Umbilical cord (tissue), 2 donors: ENCODE measurements around the gene EEF1AKMT2. TPM values are rescaled to one million over a fixed set of nuclear protein-coding genes. Genes with fewer than 3 reads are reported as not detected.

Experiments
- DNase-seq: peaks from one replicate; pipeline ENCODE4 v3.0.0-alpha.2; 2015; ENCODE audit warnings: low spot score
- total RNA-seq: library from RNA; depleted of rRNA; stranded (reverse); fragments of >200 nt; gene quantifications from one replicate; pipeline ENCODE4 v1.2.3, GENCODE V29; 2014; ENCODE audit warnings: low replicate concordance; ENCODE audit not compliant: insufficient read depth

The EEF1AKMT2 gene
- total RNA-seq, 1 donor from 2014 or later: 29.9 TPM

DNA sequence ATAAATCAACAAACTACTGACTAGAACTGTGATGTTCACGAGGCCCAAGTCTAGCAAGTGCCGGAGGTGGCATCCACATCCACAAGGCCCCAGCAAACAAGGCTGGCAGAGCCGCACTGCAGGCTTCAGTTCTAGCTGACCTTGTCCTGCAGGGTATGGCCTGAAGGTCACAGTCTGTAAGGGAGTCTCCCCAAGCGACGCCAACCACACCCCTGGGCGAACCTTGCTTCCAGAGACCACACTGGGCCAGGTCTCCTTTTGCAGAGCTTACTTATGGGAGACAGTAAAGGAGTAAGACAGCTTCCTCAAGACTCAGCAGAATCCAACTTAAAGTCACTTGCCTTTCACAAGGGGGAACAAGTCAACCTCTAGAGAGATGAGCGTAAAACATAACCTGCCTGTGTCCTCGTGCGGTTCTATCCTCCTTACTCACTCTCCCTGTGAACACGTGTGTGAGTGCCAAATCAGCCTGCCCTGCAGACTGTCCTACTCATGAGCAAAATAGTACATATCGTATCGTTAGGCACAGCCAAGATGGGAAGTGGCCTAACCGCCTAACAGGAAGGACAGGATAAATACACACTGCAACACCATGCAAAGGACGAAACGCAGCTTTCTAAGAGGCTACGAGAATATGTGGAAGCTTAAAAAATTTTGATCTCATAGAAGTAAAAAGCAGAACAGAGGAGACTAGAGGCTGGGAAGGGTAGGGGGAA is 70.2 kb downstream of the EEF1AKMT2 start:
- DNase-seq: no peak

DNA sequence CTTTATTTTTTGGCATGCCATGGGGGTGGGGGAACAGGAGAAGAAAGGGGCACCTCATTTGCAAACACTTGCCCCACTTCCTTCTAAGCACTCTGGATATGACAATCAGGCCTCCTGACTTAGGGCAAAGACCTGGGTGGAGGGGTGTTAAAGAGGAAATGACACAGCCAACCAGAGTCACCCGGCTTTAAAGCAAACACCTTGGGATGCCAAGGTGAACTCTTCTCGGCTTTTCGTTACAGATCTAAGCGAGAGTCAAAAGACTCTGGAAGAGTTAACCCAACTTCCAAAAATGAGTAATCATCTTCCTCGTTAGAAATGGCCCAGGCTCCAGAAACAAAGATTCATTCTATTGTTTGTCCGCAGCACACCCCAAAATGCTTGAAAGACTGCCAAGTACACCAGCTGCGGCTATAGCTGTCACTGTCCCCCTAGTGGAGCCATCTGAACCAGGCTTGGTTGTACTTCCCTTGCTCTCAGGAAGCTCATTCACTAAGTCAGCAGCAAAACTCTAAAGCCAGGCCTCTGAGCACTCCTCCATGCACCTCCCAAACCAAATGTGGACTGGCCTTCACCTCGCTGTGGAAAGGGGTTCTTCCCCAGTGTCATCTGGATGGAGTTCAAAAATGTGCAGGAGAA is 72.4 kb downstream of the EEF1AKMT2 start:
- peak; percentile 42 for DNase-seq

DNA sequence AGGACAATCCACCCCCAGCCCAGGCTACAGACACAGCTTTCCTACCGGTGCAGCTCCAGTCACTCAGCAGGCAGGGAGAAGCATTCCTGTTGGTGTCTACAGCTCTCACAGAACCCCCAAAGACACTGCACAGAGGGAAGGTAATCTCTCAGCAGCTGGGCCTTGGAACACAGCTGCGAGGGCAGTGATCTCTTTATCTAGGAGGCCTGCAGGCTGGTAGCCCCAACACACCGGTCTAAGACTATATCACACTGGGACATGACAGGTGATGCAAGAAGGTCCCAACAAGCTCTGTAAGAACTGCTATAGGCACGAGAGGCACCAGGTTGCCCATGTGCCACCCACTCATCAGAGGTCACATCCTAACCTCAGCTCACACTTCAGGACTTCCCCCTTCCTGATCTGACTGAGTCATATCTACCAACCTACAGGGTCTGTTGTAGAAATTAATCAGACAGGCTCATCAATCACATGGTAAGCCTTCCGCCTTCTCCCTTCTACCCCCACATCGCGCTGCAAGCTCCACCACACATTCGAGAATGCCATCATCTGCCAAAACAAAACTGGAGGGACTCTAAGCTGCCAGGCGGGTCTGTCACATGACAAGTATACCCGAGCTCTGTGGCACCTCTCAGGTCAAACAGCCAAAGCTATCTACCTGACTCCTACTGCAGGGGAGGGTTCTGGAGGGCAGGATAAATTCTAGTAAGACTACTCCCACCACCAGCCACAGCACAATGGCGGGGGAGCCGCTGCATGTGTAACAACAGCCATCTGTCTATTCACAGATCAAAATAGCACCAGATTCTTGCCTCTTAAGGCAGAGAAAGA is 73.6 kb downstream of the EEF1AKMT2 start:
- no peak for DNase-seq

DNA sequence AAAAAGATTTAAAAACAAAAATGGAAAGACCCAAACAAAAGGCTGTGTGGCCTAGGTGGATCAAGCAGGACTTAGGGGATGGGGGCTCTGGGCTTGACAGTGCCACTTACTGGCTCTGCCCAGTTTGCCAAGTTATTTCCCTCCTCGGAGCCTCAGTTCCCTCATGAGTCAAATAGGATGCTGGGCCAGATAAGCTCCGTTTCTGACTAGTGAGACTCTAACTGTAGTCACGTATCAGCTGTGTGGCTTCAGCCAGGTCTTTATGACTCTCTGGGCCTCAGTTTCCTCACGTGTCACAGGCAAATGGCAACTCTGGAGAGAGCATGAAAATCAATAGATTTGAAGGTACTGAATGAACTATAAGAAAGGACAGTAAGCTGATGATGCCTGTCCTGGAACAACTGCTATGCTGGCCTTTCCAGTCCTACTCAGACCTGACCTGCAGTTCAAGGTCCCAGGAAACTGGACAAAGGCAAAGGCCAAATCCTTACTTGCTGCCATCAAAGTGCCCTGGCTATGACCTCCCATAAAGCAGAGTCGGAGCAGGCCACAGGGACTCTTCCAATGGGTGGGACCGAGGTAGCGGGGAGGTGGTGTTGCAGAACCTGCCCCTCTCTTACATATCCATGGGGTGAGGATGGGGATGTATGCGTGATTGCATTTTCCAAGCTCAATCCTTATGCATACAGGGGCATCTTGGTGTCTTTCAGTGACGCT is 74.5 kb downstream of the EEF1AKMT2 start:
- no peak for DNase-seq

DNA sequence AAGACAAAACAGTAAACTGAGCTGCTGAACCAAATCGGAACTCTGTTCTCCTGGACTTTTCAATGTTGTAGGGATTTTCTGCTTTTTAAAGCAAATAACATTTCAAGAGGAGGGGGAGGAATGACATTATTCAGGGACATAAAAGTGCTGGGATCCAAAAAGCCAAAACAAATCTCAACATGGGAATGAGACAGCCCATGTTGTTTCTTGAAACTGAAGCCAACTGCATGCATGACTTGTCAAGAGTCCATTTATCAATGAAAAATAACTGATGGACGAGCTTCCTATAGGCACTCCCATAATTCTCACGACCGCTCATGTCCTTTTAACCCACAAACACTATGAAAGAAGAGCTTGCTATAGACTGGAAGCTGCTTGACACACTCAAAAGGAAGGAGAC is 75.3 kb downstream of the EEF1AKMT2 start:
- DNase-seq: no peak

DNA sequence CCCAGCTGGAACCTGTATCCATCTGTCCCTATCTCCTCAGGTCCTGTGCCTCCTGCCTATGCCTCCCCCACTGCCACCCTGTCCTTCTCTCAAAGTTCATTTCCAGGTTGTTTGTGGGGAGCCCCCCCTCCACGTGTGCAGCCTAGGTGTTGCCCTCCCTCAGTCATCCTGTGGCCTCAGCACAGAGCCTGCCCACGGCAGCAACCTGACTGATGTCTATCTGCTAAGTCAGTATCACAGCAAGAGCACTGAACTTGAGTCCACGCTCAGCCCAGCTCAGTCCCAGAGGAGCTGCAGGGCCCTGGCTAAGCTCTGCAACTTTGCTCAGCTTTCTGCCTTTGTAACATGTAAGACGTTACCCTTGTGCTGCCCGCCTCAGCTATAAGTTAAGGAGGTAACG is 76.2 kb downstream of the EEF1AKMT2 start:
- no peak for DNase-seq

DNA sequence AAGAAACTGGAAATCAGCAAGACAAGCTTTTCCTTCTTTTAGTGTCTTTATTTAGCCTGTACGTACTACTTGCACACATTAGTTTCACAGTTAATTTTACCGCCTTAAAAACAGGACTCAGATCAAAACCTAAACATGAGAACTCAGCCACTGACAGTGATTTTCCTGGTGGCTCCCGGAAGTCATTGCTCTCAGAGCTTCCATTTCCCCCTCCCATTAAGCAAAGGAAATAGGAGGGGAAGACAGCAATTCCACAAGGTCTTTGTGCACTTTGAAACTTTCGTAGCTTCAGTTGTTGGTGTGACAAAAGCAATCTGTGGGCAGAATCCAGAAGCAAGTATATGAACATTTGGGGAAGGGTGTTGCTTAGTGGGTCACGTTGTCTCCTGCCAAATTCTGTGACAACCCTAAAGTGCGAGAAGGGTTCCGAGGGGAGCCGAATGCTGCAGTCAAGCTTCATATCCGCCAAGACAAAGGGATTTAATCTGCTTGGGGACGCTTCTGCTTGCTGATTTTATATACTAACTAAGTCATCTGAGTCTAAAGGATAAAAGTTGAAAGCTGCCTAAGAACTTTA is 77.9 kb downstream of the EEF1AKMT2 start:
- peak; percentile 88 for DNase-seq

DNA sequence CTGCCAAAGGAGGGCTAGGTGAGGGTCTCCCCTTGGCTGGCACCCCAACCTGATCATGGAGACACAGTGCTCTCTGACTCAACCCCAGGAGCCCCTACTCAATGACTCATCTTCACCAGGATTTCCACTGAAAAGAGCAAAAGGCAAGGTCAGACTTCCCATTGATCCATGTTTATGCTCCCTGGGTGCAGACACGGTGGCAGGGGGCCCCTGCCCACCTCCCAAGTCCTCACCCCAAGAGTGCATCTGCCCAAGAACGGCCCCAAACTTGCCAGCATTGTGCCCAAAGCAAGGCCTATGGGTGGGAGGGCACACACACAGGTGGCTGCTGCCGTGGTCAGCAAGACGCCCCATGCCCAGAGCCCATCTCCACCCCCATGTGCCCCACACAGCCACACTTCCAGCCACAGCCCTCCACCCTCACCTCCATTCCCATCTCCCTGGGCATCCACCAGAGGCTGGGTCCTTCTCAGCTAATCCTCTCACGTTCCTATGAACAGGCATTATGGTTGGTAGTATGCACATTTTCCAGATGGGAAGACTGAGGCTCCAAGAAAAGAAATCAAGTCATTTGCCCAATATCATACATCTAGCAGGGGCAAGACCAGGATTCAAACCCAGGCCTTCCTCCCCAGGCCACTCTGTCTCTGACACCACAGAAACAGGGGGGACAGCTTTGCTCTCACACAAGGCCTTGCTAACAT is 78.8 kb downstream of the EEF1AKMT2 start:
- no peak for DNase-seq

DNA sequence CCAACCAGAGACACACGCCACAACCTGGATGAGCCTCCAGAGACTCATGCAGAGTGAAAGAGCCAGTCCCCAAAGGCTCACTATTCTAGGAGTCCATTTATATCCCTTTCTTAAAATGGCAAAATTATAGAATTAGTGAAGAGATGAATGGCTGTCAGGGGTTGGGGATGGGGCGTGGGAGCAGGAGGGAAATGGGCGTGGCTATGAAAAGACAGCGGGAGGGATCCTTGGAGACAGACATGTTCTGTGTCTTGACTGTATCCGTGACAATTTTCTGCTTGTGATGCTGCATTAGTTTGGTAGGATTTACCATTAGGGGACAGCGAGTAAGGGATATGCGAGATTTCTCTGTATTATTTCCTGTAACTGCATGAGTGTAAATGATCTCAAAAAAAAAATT is 80.5 kb downstream of the EEF1AKMT2 start:
- DNase-seq: no peak

DNA sequence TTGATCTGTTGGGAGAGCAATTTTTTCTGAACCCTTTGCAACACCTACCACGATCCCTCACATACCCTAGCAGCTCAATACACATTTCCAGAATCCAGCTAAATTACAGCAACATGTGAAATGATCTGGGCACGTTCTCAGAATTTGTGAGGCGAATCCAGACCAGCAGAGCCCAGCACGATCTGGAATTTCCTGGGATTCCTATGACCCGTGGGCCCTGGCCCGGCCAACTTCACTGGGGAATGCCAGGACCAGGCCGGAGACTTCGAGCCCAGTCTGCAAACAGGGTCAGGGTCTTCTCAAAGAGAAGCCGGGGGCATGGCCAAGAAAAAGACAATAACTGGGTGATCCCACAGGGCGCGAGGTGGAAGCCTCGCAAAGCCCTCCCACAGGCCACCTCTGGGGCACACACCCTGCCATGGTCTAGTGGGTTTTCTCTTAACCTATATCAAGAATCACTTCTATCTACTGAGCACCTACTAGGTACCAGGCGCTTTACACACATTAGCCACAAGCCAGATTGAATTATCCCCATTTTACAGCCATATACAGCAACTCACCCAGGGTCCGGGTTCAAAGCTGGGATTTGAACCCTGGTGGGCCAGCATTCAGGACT is 81.3 kb downstream of the EEF1AKMT2 start:
- no peak for DNase-seq

DNA sequence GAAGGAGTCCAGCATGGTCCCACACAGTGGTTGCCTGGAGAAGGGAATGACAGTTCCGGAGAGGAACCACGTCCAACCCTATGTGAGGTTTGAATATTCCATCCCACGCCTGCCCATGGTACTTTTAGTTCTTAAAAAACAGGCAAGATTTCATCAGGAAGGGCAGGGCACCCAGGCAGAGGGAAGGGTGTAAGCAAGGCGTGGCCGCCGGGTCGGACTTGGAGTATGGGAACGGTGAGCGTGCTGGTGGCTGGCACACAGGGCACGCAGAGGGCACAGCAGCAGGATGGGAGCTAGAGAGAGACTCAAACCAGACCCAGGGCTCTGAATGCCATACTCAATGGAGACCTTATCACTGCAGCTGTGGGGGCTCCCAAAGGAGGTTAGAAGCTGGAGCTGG is 81.8 kb downstream of the EEF1AKMT2 start:
- no peak for DNase-seq

DNA sequence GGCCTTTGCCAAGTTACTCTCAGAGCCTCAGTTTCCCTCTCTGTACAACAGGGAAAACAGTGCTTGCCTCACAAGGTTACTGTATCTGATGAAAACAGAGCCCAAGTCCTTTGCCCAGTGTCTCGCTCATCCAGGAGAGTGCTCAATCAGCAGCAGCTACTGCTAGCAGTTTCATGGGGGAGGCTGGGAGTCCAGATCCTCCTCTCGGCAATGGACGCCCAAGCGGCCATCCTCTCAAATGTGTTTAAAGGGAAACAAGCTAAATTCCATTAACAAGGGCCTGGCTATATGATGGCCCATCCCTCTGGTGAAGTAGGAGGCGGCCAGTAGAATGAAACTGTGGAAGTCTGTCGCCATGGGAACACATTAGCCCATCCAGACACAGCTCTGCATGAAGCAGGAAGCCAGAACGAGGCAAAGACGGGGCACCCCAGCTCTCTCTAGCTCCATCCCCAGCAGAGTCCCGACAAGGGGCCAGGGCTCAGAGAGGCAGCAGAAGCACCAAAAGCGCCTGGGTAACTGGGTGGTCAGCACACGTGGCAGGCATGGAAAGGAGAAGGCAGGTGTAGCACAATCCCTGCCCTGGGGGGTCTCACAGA is 82.7 kb downstream of the EEF1AKMT2 start:
- DNase-seq: no peak

DNA sequence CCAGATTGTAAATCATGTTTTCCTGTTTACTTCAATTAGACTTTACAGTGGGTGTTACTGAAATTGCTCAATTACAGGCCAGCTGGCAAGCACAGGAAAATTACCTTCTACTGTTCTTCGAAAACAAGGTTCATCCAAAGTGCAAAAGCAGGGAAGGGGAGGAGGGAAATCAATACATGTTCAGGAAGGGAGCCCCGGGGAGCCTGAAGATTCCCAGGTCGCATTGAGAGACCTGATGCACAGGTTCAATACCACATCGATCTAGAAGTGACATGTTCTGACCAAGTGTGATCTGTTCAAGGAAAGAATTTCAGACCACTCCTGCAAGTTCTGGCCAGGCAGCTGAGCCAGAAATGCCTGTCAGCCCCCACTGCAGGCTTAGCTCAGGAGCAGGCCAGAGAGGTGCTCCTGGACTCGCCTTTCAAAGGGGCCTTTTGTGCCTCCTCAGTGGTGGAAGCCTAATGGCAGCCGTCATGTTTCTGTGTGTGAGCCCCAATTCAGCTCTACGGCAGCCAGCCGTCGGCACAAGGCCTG is 83.4 kb downstream of the EEF1AKMT2 start:
- no peak for DNase-seq

Other genes with a start within 250 kb of the EEF1AKMT2 start
- gene FAM53B, start 47.5 kb downstream of the EEF1AKMT2 start, total RNA-seq: 19.3 TPM
- 11.6 TPM for gene ABRAXAS2, start 9.9 kb upstream of the EEF1AKMT2 start, total RNA-seq
- gene ZRANB1, start 150.2 kb upstream of the EEF1AKMT2 start, total RNA-seq: 32.0 TPM